ENCODE data around the gene PSMA6.

GRCh38 chr14:35287431-35288013, 4.7 kb upstream of the PSMA6 start:
- TF ChIP-seq ZFP41 (tag by site-specific recombination; IDR thresholded peaks at IDR 0.05; ENCODE audit: borderline replicate concordance) (no peak), SP2 (tag by site-specific recombination; IDR thresholded peaks at IDR 0.05) (no peak), ZNF174 (tag by site-specific recombination; IDR thresholded peaks at IDR 0.05) (no peak), ZNF530 (tag by site-specific recombination; IDR thresholded peaks at IDR 0.05; ENCODE audit: low read depth) (no peak), ZNF211 (tag by site-specific recombination; IDR thresholded peaks at IDR 0.05; ENCODE audit: low read depth) (no peak)
- TF ChIP-seq, protein P1, sequence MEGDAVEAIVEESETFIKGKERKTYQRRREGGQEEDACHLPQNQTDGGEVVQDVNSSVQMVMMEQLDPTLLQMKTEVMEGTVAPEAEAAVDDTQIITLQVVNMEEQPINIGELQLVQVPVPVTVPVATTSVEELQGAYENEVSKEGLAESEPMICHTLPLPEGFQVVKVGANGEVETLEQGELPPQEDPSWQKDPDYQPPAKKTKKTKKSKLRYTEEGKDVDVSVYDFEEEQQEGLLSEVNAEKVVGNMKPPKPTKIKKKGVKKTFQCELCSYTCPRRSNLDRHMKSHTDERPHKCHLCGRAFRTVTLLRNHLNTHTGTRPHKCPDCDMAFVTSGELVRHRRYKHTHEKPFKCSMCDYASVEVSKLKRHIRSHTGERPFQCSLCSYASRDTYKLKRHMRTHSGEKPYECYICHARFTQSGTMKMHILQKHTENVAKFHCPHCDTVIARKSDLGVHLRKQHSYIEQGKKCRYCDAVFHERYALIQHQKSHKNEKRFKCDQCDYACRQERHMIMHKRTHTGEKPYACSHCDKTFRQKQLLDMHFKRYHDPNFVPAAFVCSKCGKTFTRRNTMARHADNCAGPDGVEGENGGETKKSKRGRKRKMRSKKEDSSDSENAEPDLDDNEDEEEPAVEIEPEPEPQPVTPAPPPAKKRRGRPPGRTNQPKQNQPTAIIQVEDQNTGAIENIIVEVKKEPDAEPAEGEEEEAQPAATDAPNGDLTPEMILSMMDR (tag by site-specific recombination; IDR thresholded peaks at IDR 0.05) = no peak
